Measurements from ENCODE around the gene SH3BP5L.

SH3BP5L gene

GRCh38 chr1:248849637-248850036 lies 23.9 kb upstream of the SH3BP5L start:
- H3K79me2 ChIP-seq (ENCODE audit: insufficient read depth, low read depth): no peaks in the 10 kb centered on the region
- 0 out of 2 replicates have a peak, but pooled peaks cover 3% of the 10 kb centered on the region for H3K36me3 ChIP-seq (ENCODE audit: insufficient read depth)
- no peak overlapping the region for H3K4me3 ChIP-seq (IDR thresholded peaks at IDR 0.05; ENCODE audit: insufficient read depth, low read depth, low read length)
- no peak for TF ChIP-seq CTCF (conservative IDR thresholded peaks at IDR 0.05; ENCODE audit: low read depth, low read length)
- H3K27me3 ChIP-seq (ENCODE audit: insufficient read depth, low read depth): no peaks in the 10 kb centered on the region
- H3K27ac ChIP-seq: no peak overlapping the region
- no peaks in the 10 kb centered on the region for H3K4me1 ChIP-seq (ENCODE audit: low read depth, poor library complexity, severe bottlenecking)
- H3K4me2 ChIP-seq: no peak overlapping the region
- no peaks in the 10 kb centered on the region for H4K20me1 ChIP-seq (ENCODE audit: insufficient read depth)
- H3K9ac ChIP-seq: no peak overlapping the region
- no peak overlapping the region for H2AFZ ChIP-seq (ENCODE audit: low read depth)

DNA sequence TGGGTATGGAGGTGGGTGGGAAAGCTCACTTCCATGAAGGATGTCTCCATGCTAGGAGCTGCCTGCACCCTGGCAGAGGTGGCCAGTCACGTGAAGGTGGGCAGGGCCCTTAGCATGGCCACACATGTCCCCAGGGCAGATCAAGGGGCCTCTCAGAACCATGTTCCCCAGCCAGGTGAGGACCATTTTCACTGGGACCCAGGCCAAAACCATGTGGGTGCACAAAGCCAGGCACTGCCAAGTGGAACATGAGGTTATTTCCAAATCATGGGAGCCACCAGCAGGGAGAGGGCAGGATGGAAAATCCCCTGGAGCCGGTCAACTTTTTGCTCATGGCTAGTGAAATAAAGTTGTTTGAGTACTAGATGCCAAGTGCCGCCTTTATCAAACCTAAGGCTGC lies 23.4 kb upstream of the SH3BP5L start:
- Histone ChIP-seq H3K4me2 (no peak overlapping the region), H3K27ac (no peak overlapping the region), H3K79me2 (ENCODE audit: insufficient read depth, low read depth) (no peaks in the 10 kb centered on the region), H3K4me1 (ENCODE audit: low read depth, poor library complexity, severe bottlenecking) (no peaks in the 10 kb centered on the region), H3K4me3 (IDR thresholded peaks at IDR 0.05; ENCODE audit: insufficient read depth, low read depth, low read length) (no peak overlapping the region), H4K20me1 (ENCODE audit: insufficient read depth) (no peaks in the 10 kb centered on the region), H3K9ac (no peak overlapping the region), H3K27me3 (ENCODE audit: insufficient read depth, low read depth) (no peaks in the 10 kb centered on the region), H3K36me3 (ENCODE audit: insufficient read depth) (0 out of 2 replicates have a peak, but pooled peaks cover 3% of the 10 kb centered on the region), H2AFZ (ENCODE audit: low read depth) (no peak overlapping the region)
- TF ChIP-seq CTCF (conservative IDR thresholded peaks at IDR 0.05; ENCODE audit: low read depth, low read length): no peak

GRCh38 chr1:248848602-248849001 lies 22.9 kb upstream of the SH3BP5L start:
- H2AFZ ChIP-seq (ENCODE audit: low read depth): no peak overlapping the region
- no peaks in the 10 kb centered on the region for H3K27me3 ChIP-seq (ENCODE audit: insufficient read depth, low read depth)
- no peak for TF ChIP-seq CTCF (conservative IDR thresholded peaks at IDR 0.05; ENCODE audit: low read depth, low read length)
- H3K9ac ChIP-seq: no peak overlapping the region
- H4K20me1 ChIP-seq (ENCODE audit: insufficient read depth): no peaks in the 10 kb centered on the region
- no peaks in the 10 kb centered on the region for H3K4me1 ChIP-seq (ENCODE audit: low read depth, poor library complexity, severe bottlenecking)
- no peak overlapping the region for H3K4me2 ChIP-seq
- H3K4me3 ChIP-seq (IDR thresholded peaks at IDR 0.05; ENCODE audit: insufficient read depth, low read depth, low read length): no peak overlapping the region
- 0 out of 2 replicates have a peak, but pooled peaks cover 3% of the 10 kb centered on the region for H3K36me3 ChIP-seq (ENCODE audit: insufficient read depth)
- no peak overlapping the region for H3K27ac ChIP-seq
- H3K79me2 ChIP-seq (ENCODE audit: insufficient read depth, low read depth): no peaks in the 10 kb centered on the region

GRCh38 chr1:248847956-248848561 lies 22.3 kb upstream of the SH3BP5L start:
- 0 out of 2 replicates have a peak, but pooled peaks cover 3% of the 10 kb centered on the region for H3K36me3 ChIP-seq (ENCODE audit: insufficient read depth)
- no peak overlapping the region for H3K4me3 ChIP-seq (IDR thresholded peaks at IDR 0.05; ENCODE audit: insufficient read depth, low read depth, low read length)
- no peak overlapping the region for H3K9ac ChIP-seq
- H3K27ac ChIP-seq: no peak overlapping the region
- no peak overlapping the region for H3K4me2 ChIP-seq
- no peaks in the 10 kb centered on the region for H3K27me3 ChIP-seq (ENCODE audit: insufficient read depth, low read depth)
- no peak for TF ChIP-seq CTCF (conservative IDR thresholded peaks at IDR 0.05; ENCODE audit: low read depth, low read length)
- no peaks in the 10 kb centered on the region; the same call in 1 of the 2 replicates for H3K79me2 ChIP-seq (ENCODE audit: insufficient read depth, low read depth)
- no peak overlapping the region for H2AFZ ChIP-seq (ENCODE audit: low read depth)
- no peaks in the 10 kb centered on the region for H3K4me1 ChIP-seq (ENCODE audit: low read depth, poor library complexity, severe bottlenecking)
- H4K20me1 ChIP-seq (ENCODE audit: insufficient read depth): no peaks in the 10 kb centered on the region

Data from KMS-11 (cell line).